IMR-90 (cell line): ENCODE measurements around the gene CATSPER3. TPM values are rescaled to one million over a fixed set of nuclear protein-coding genes. Genes with fewer than 3 reads are reported as not detected.

Source experiments
- ATAC-seq: fragments of 200-7000 bp; cut with Tn5 transposase; 2 replicates; pipeline ENCODE4 v1.9.1; 2020; ENCODE audit warnings: low read depth, mild to moderate bottlenecking, moderate library complexity
- BruUV-seq: library from RNA; stranded (reverse); fragments of 400-500 nt; replicated peaks from 2 replicates; lab custom pipeline; 2021; lab: Mats Ljungman, UMichigan
- CTCF ChIA-PET: fragments of 300-600 bp; formaldehyde crosslinking; extraction: SDS; loops from one replicate; lab custom pipeline; 2021; ENCODE audit warnings: antibody characterized with exemption; lab: Yijun Ruan, JAX
- POLR2A ChIA-PET: fragments of 300-600 bp; sonication (Branson Sonifier 250); formaldehyde crosslinking; loops from one replicate; lab custom pipeline; 2022; ENCODE audit warnings: antibody characterized with exemption; ENCODE audit not compliant: unreplicated experiment; lab: Charles Lee
- DNase-seq: peaks from one replicate; pipeline ENCODE4 v3.0.0; 2013
- H2AFZ ChIP-seq: replicated peaks from 2 replicates; pipeline ENCODE3; 2013; ENCODE audit warnings: low read length, mild to moderate bottlenecking; ENCODE audit not compliant: poor library complexity
- H2AK5ac ChIP-seq: 2 replicates; pipeline ENCODE4 v1.6.1; 2013; ENCODE audit warnings: low read depth, low read length, inconsistent platforms
- H2AK9ac ChIP-seq: replicated peaks from 2 replicates; pipeline ENCODE3; 2013; ENCODE audit warnings: mild to moderate bottlenecking, low read depth, low read length, moderate library complexity; ENCODE audit not compliant: poor library complexity
- H2BK120ac ChIP-seq: 2 replicates; pipeline ENCODE4 v1.6.1; 2013; ENCODE audit warnings: low read depth, low read length, inconsistent platforms
- H2BK15ac ChIP-seq: 3 replicates; pipeline ENCODE4 v1.6.1; 2013; ENCODE audit warnings: low read depth, low read length, inconsistent platforms
- H2BK20ac ChIP-seq: 2 replicates; pipeline ENCODE4 v1.6.1; 2013; ENCODE audit warnings: low read depth, mild to moderate bottlenecking, inconsistent platforms, low read length, moderate library complexity
- H2BK5ac ChIP-seq: 2 replicates; pipeline ENCODE4 v1.6.1; 2013; ENCODE audit warnings: mild to moderate bottlenecking, low read depth, low read length, inconsistent platforms; ENCODE audit not compliant: poor library complexity, severe bottlenecking
- H3K14ac ChIP-seq: replicated peaks from 2 replicates; pipeline ENCODE4 v1.6.1; 2013; ENCODE audit warnings: low read depth, low read length, inconsistent platforms
- H3K18ac ChIP-seq: 2 replicates; pipeline ENCODE4 v1.6.1; 2013; ENCODE audit warnings: low read depth, low read length, control low read depth
- H3K23ac ChIP-seq: 2 replicates; pipeline ENCODE4 v1.6.1; 2013; ENCODE audit warnings: low read depth, low read length, inconsistent platforms
- H3K27ac ChIP-seq: 2 replicates; pipeline ENCODE4 v1.5.1; 2013; ENCODE audit warnings: mild to moderate bottlenecking, control low read depth, low read length; ENCODE audit not compliant: insufficient read depth
- H3K27me3 ChIP-seq: 2 replicates; pipeline ENCODE4 v1.6.1; 2013; ENCODE audit warnings: low read length; ENCODE audit not compliant: control insufficient read depth, insufficient read depth
- H3K36me3 ChIP-seq: 2 replicates; pipeline ENCODE4 v1.6.1; 2013; ENCODE audit warnings: low read length, mixed read lengths; ENCODE audit not compliant: control insufficient read depth, insufficient read depth
- H3K4ac ChIP-seq: 2 replicates; pipeline ENCODE4 v1.6.1; 2013; ENCODE audit warnings: low read depth, low read length, inconsistent platforms
- H3K4me1 ChIP-seq: 2 replicates; pipeline ENCODE4 v1.6.1; 2013; ENCODE audit warnings: low read length, mixed read lengths; ENCODE audit not compliant: control insufficient read depth, insufficient read depth
- H3K4me2 ChIP-seq: 2 replicates; pipeline ENCODE4 v1.6.1; 2013; ENCODE audit warnings: low read depth, mild to moderate bottlenecking, control low read depth, low read length, moderate library complexity
- H3K4me3 ChIP-seq: 2 replicates; pipeline ENCODE4 v1.5.1; 2013; ENCODE audit warnings: low read depth, mild to moderate bottlenecking, control low read depth, low read length, moderate library complexity; ENCODE audit not compliant: insufficient read depth
- H3K56ac ChIP-seq: 2 replicates; pipeline ENCODE4 v1.6.1; 2013; ENCODE audit warnings: low read length, inconsistent platforms; ENCODE audit not compliant: insufficient read depth; ENCODE audit errors: extremely low read depth
- H3K79me1 ChIP-seq, 2 experiments: 2 replicates each; pipeline ENCODE4 v1.6.1; 2013; ENCODE audit warnings: low read length in 2 of 2, inconsistent platforms in 1 of 2, low read depth in 1 of 2
- H3K9ac ChIP-seq: 2 replicates; pipeline ENCODE4 v1.6.1; 2013; ENCODE audit warnings: low read depth, low read length, control low read depth
- H3K9me1 ChIP-seq: 2 replicates; pipeline ENCODE4 v1.6.1; 2013; ENCODE audit warnings: low read length, inconsistent platforms; ENCODE audit not compliant: insufficient read depth
- H3K9me3 ChIP-seq: 2 replicates; pipeline ENCODE4 v1.6.1; 2013; ENCODE audit warnings: low read length; ENCODE audit not compliant: control insufficient read depth, insufficient read depth
- H4K20me1 ChIP-seq: 2 replicates; pipeline ENCODE4 v1.6.1; 2013; ENCODE audit warnings: low read length, inconsistent platforms; ENCODE audit not compliant: insufficient read depth
- H4K5ac ChIP-seq: 2 replicates; pipeline ENCODE4 v1.6.1; 2013; ENCODE audit warnings: mild to moderate bottlenecking, low read depth, low read length, control low read depth
- H4K8ac ChIP-seq, 2 experiments: 2 replicates each; pipeline ENCODE4 v1.6.1; 2013; ENCODE audit warnings: low read depth in 2 of 2, low read length in 2 of 2, control low read depth in 1 of 2, inconsistent platforms in 1 of 2
- H4K91ac ChIP-seq: 2 replicates; pipeline ENCODE4 v1.6.1; 2013; ENCODE audit warnings: low read depth, low read length, inconsistent platforms; ENCODE audit not compliant: insufficient read depth
- BHLHE40 ChIP-seq: fragments of 150-350 bp; IDR thresholded peaks from 2 replicates; pipeline ENCODE4 v1.6.1; 2016; ENCODE audit warnings: mild to moderate bottlenecking, low read depth, low read length
- CEBPB ChIP-seq: IDR thresholded peaks from 2 replicates; pipeline ENCODE4 v1.6.1; 2012; ENCODE audit warnings: low read depth, low read length, improper control_type of control experiment
- CHD1 ChIP-seq: IDR thresholded peaks from 2 replicates; pipeline ENCODE4 v1.6.1; 2012; ENCODE audit warnings: low read depth, low read length, improper control_type of control experiment
- CTCF ChIP-seq: conservative IDR thresholded peaks from 2 replicates; pipeline ENCODE4 v1.5.1; 2012; ENCODE audit warnings: mild to moderate bottlenecking, low read depth, low read length, improper control_type of control experiment
- ELK1 ChIP-seq: fragments of 150-350 bp; IDR thresholded peaks from 2 replicates; pipeline ENCODE4 v1.6.1; 2016; ENCODE audit warnings: low read depth, mild to moderate bottlenecking, low read length, moderate library complexity, borderline replicate concordance
- FOS ChIP-seq: fragments of 150-350 bp; IDR thresholded peaks from 2 replicates; pipeline ENCODE4 v1.6.1; 2016; ENCODE audit warnings: low read depth, low read length
- MAFK ChIP-seq: IDR thresholded peaks from 2 replicates; pipeline ENCODE4 v1.6.1; 2012; ENCODE audit warnings: low read depth, low read length, improper control_type of control experiment
- MAZ ChIP-seq: IDR thresholded peaks from 2 replicates; pipeline ENCODE4 v1.6.1; 2012; ENCODE audit warnings: low read depth, mild to moderate bottlenecking, low read length, improper control_type of control experiment, moderate library complexity, borderline replicate concordance
- MXI1 ChIP-seq: IDR thresholded peaks from 2 replicates; pipeline ENCODE4 v1.6.1; 2012; ENCODE audit warnings: low read depth, mild to moderate bottlenecking, low read length, moderate library complexity, borderline replicate concordance
- NFE2L2 ChIP-seq: fragments of 150-350 bp; IDR thresholded peaks from 2 replicates; pipeline ENCODE4 v1.6.1; 2016; ENCODE audit warnings: low read depth, mild to moderate bottlenecking, low read length
- POLR2A ChIP-seq: IDR thresholded peaks from 2 replicates; pipeline ENCODE4 v1.6.1; 2012; ENCODE audit warnings: mild to moderate bottlenecking, low read depth, low read length
- RAD21 ChIP-seq: IDR thresholded peaks from 2 replicates; pipeline ENCODE4 v1.6.1; 2012; ENCODE audit warnings: low read length, improper control_type of control experiment
- RCOR1 ChIP-seq: IDR thresholded peaks from 2 replicates; pipeline ENCODE4 v1.6.1; 2012; ENCODE audit warnings: mild to moderate bottlenecking, low read length, improper control_type of control experiment; ENCODE audit not compliant: insufficient replicate concordance
- RFX5 ChIP-seq: IDR thresholded peaks from 2 replicates; pipeline ENCODE4 v1.8.0; 2012; ENCODE audit warnings: low read depth, mild to moderate bottlenecking, low read length, moderate library complexity
- SMC3 ChIP-seq: fragments of 150-350 bp; IDR thresholded peaks from 2 replicates; pipeline ENCODE4 v1.6.1; 2016; ENCODE audit warnings: low read depth, mild to moderate bottlenecking, antibody characterized with exemption, low read length, moderate library complexity
- USF2 ChIP-seq: fragments of 150-350 bp; IDR thresholded peaks from 2 replicates; pipeline ENCODE4 v1.6.1; 2017; ENCODE audit warnings: mild to moderate bottlenecking, antibody characterized with exemption, low read length, low read depth
- WGBS, 2 experiments: methylation state at CpG; one replicate each; pipeline versions ENCODE4 v1.1.5 to v1.1.7; 2013; ENCODE audit warnings: missing lambda C conversion rate in 2 of 2; ENCODE audit not compliant: insufficient read length in 1 of 2; ENCODE audit errors: extremely low coverage in 2 of 2; 5-methylcytosine and 5-hydroxymethylcytosine counted together
- dilution Hi-C: fragments of 300-500 bp; cut with HindIII; formaldehyde crosslinking; loops from one replicate; pipeline ENCODE4 v1.14.3; 2018; ENCODE audit warnings: low sequenced_read_pairs; ENCODE audit not compliant: unreplicated experiment
- in situ Hi-C: fragments of 300-500 bp; cut with MboI; formaldehyde crosslinking; loops from 3 replicates; pipeline ENCODE4 v1.14.3; 2019; ENCODE audit warnings: low sequenced_read_pairs, inconsistent platforms, mixed read lengths
- intact Hi-C: fragments of 100-400 bp; cut with micrococcal nuclease; formaldehyde crosslinking; loops from 2 replicates; pipeline ENCODE4 v1.10.0; 2022
- polyA plus RNA-seq, 3 experiments: library from polyadenylated mRNA; depleted of rRNA; stranded (reverse); fragments of >200 nt; gene quantifications; 2 replicates each; pipeline ENCODE4 v1.2.3, GENCODE V29; 2012; ENCODE audit warnings: low replicate concordance in 1 of 3
- total RNA-seq: library from RNA; depleted of rRNA; stranded (reverse); fragments of >200 nt; gene quantifications from 2 replicates; pipeline ENCODE4 v1.2.3, GENCODE V29; 2012

Gene CATSPER3
- total and polyA plus RNA-seq, 2 of the 4 experiments (the other 2 are of a cell fraction): under 0.01 to 0.12 TPM

GRCh38 chr5:134944630-134945029, 23.1 kb upstream of the CATSPER3 start:
- no CpG with 5 or more reads among the region's 1 CpG for WGBS, 2 experiments
- Histone ChIP-seq H3K4ac (no peak overlapping the region), H2AK5ac (no peak overlapping the region), H3K36me3 (no peaks in the 10 kb centered on the region), H2AK9ac (no peak overlapping the region), H3K4me1 (peaks cover 7% of the 10 kb centered on the region), H3K9me3 (no peaks in the 10 kb centered on the region), H2BK120ac (no peak overlapping the region), H4K20me1 (no peaks in the 10 kb centered on the region; the same call in 1 of the 2 replicates), H3K4me3 (no peak overlapping the region), H3K4me2 (peak overlapping the region; percentile 31; the same call in 1 of the 2 replicates), H3K27me3 (no peaks in the 10 kb centered on the region), H2AFZ (no peak overlapping the region), H3K9me1 (peaks cover 3% of the 10 kb centered on the region; the same call in 1 of the 2 replicates), H2BK20ac (no peak overlapping the region), H2BK5ac (no peak overlapping the region), H2BK15ac (no peak overlapping the region), H4K8ac (no peak overlapping the region), H4K5ac (no peak overlapping the region), H4K91ac (no peak overlapping the region), H3K14ac (no peak overlapping the region), H3K27ac (no peak overlapping the region), H3K79me1 (0 out of 4 replicates have a peak, but pooled peaks cover 0 to 3% of the 10 kb centered on the region in 2 experiments), H3K56ac (no peak overlapping the region), H3K23ac (no peak overlapping the region), H3K9ac (no peak overlapping the region), H3K18ac (no peak overlapping the region)
- TF ChIP-seq MAFK (no peak), MAZ (no peak), CTCF (no peak), RFX5 (no peak), CEBPB (no peak), MXI1 (no peak), BHLHE40 (no peak), RAD21 (no peak), USF2 (no peak), NFE2L2 (no peak), FOS (no peak), ELK1 (no peak), RCOR1 (no peak), SMC3 (no peak), CHD1 (no peak), POLR2A (no peak)
- peak; percentile 42 for ATAC-seq
- ChIA-PET CTCF (no interaction called here), POLR2A (no interaction called here)
- intact Hi-C loops: no loop called here
- DNase-seq: peak; percentile 39
- no TSS peak for BruUV-seq
- dilution Hi-C loops: no loop called here
- in situ Hi-C loops: no loop called here
